H1 (cell line): ENCODE measurements around the gene PTN.

Experiments
- CTCF ChIP-seq, 3 experiments: IDR thresholded peaks; 1 replicate in 2 of 3; 2 replicates in 1 of 3; pipeline versions ENCODE4 v1.5.1 to v1.6.1; 2011; ENCODE audit warnings: low read length in 3 of 3, mild to moderate bottlenecking in 3 of 3, inconsistent platforms in 2 of 3, low read depth in 1 of 3, moderate library complexity in 1 of 3; ENCODE audit not compliant: insufficient read depth in 1 of 3; ENCODE audit errors: control extremely low read depth in 1 of 3
- JUND ChIP-seq: IDR thresholded peaks from 2 replicates; pipeline ENCODE4 v1.6.1; 2011; ENCODE audit warnings: mild to moderate bottlenecking, improper control_type of control experiment, low read length
- SIN3A ChIP-seq, 2 experiments: IDR thresholded peaks in 1 of 2; conservative IDR thresholded peaks in 1 of 2; 2 replicates each; pipeline ENCODE4 v1.6.1; 2011 to 2012; ENCODE audit warnings: low read length in 2 of 2, improper control_type of control experiment in 1 of 2, low read depth in 1 of 2, mild to moderate bottlenecking in 1 of 2

GRCh38 chr7:137235434-137235833, 108.1 kb downstream of the PTN start:
- TF ChIP-seq SIN3A (conservative IDR thresholded peaks at IDR 0.05 in 1 of 2, IDR thresholded peaks at IDR 0.05 in 1 of 2; ENCODE audit: low read depth in 1 of 2, low read length in 2 of 2) (no peak), CTCF (IDR thresholded peaks at IDR 0.05; ENCODE audit: control extremely low read depth in 1 of 3, insufficient read depth in 1 of 3, low read depth in 1 of 3, low read length in 3 of 3) (no peak), JUND (no peak)
